Measurements from ENCODE around the gene F2RL2. TPM values are rescaled to one million over a fixed set of nuclear protein-coding genes. Genes with fewer than 3 reads are reported as not detected.

F2RL2 gene
- total RNA-seq, 1 experiment from 2014 or later, result not detected

- no TSS peak for BruUV-seq (replicated peaks)
- Mint-ChIP-seq H3K27ac (ENCODE audit: unreplicated experiment) (no peak overlapping the region), H3K27me3 (ENCODE audit: unreplicated experiment) (peaks cover 17% of the 10 kb centered on the region), H3K9me3 (ENCODE audit: low read depth, unreplicated experiment) (no peaks in the 10 kb centered on the region), H3K4me1 (ENCODE audit: low read depth, unreplicated experiment) (no peaks in the 10 kb centered on the region), H3K4me3 (ENCODE audit: low read depth, unreplicated experiment) (no peak overlapping the region), H3K36me3 (ENCODE audit: insufficient read depth, unreplicated experiment) (no peaks in the 10 kb centered on the region)
- intact Hi-C loops (cut with micrococcal nuclease; ENCODE audit: unreplicated experiment), result no loop called here
- no peak for DNase-seq
- CTCF ChIA-PET, result interaction anchor here (0.5 kb wide), 1 partner anchor 52 kb away, joined by 3 read pairs; no protein-coding TSS in a partner anchor
- TF ChIP-seq CTCF (IDR thresholded peaks at IDR 0.05; ENCODE audit: unreplicated experiment), result no peak
Observed at GRCh38 chr5:76570153-76570552, 53.0 kb downstream of the F2RL2 start.

Other genes with a start within 250 kb of the F2RL2 start
- gene IQGAP2, start 220.1 kb downstream of the F2RL2 start, total RNA-seq (2022), result 13.4 and 25.0 TPM in 2 replicates
- gene F2R, start 92.7 kb upstream of the F2RL2 start, total RNA-seq (2022), result 13.6 and 14.4 TPM in 2 replicates
- 122 and 147 TPM in 2 replicates for gene F2RL1, start 195.6 kb upstream of the F2RL2 start, total RNA-seq (2022)
- not detected in 2 replicates for gene S100Z, start 226.6 kb upstream of the F2RL2 start, total RNA-seq (2022)

All from Calu3 (cell line).